HFF-Myc (cell line): ENCODE measurements around the gene GATC.

Experiments
- DNase-seq: peaks from one replicate; pipeline ENCODE4 v3.0.0-alpha.2; 2011; ENCODE audit warnings: low read depth; ENCODE audit errors: extremely low read depth
- H3K4me3 ChIP-seq: replicated peaks from 2 replicates; pipeline ENCODE4 v1.5.1; 2011; ENCODE audit warnings: low read depth, mild to moderate bottlenecking, control low read depth, low read length
- CTCF ChIP-seq: IDR thresholded peaks from 2 replicates; pipeline ENCODE4 v1.5.1; 2012; ENCODE audit warnings: mild to moderate bottlenecking, low read depth, low read length, control low read depth; ENCODE audit errors: missing control alignments

GATC gene

DNA sequence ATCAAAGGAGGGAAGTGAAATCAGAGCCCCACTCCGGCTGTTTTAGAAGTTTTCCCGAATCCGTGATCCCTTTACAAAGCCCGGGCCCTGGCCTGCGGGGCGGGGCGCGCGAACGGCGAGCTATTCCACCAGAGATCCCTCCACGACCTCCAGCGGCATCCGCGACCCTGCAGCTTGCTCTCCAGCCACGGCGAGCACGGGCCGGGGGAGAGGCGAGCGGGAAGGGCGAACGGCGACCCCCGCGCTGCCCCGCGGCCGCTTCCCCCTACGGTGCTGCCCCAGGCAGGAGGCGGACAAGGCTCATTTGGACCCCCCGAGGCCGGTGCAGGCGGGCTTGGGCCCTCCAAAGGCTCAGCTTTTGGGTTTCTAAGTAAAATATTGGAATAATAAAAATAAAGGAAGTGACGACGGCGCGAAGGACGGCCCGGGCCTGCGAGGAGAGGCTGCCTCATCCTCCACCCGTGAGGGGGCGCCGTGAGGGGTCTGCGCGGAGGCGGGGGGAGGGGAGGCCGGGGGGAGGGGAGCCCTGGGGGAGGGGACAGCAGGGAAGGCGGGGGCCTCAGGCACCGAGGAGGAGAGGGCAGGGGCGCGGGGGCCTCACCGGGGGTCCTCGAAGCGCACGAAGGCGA, 22.7 kb downstream of the GATC start:
- TF ChIP-seq CTCF, result no peak
- peak overlapping the region; percentile 79 for H3K4me3 ChIP-seq
- no peak for DNase-seq

GRCh38 chr12:120469450-120470149, 23.4 kb downstream of the GATC start, which contains the start of gene SRSF9:
Gene SRSF9, minus strand, starts transcription at chr12:120469748. Its CDS starts 139 bp downstream, at chr12:120469609.
- TF ChIP-seq CTCF, result peak; percentile 93
- H3K4me3 ChIP-seq, result peak within 1 kb of the TSS; percentile 79
- peak; percentile 85 for DNase-seq

DNA sequence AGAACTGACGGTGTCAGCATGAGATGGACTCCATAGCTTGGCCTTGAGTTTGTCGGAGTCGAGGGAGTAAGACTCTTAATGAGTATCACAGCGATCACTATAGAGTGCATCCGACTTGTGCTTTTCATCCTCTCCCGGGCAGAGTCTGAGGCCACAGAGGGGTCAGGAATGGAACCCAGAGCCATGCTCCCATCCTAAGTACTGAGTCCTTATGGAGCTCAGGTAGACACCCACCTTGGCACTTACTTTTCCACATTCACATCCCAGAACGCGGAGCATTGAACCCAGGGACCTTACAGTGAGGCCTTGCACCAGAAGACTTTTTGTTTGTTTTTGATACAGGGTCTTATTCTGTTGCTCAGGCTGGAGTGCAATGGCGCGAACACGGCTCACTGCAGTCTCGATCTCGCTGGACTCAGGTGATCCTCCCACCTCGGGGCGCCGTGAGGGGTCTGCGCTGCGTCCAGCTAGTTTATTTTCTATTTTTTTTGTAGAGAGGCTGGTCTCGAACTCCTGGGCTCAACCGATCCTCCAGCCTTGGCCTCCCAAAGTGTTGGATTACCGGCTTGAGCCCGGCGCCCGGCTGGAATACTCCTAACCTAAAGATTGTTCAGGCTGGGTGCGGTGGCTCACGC, 24.0 kb downstream of the GATC start:
- peak overlapping the region; percentile 79 for H3K4me3 ChIP-seq
- no peak for DNase-seq
- TF ChIP-seq CTCF, result no peak

DNA sequence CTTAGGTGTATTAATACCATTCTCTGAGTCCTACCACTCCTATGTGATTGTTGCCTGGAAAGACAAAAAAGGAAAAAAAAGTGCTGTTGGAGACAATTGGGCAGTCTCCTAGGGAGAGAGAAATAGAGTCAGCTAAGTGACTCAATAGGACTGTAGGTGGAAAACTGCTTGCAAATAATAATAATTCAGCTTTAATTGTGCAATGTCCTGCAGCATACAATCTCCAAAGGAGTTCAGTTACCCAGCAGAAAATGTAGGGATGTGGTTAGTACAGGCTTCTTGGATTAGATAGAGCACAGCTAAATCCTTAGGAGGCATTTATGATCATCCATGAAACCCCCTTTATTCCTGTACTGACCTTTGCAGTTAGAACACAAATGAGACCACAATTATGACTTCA, 26.3 kb downstream of the GATC start:
- no peak for TF ChIP-seq CTCF
- DNase-seq, result no peak
- no peak overlapping the region for H3K4me3 ChIP-seq

- H3K4me3 ChIP-seq, result no peak overlapping the region
- no peak for DNase-seq
- no peak for TF ChIP-seq CTCF
These were observed 27.8 kb downstream of the GATC start for GRCh38 chr12:120473807-120474615.

DNA sequence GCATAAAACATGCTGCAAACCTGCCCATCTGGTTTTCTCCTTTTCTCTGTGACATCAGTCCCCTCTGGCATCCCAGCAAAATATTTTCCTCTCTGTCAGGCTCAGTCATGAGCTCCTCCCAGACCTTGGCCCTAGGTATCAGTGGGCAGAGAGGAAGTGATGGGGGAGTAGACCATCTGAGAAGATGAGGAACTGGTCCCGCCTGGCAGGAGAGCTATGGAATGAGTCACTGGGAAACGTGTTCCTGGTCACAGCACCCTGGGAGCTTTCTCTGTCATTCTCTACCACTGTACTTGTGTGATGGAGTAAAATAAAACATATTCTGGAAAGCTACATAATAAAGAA, 28.3 kb downstream of the GATC start:
- no peak for TF ChIP-seq CTCF
- DNase-seq, result peak; percentile 53
- H3K4me3 ChIP-seq, result no peak overlapping the region
